Suprapubic skin (tissue), 4 donors: Measurements from ENCODE around the gene EMD.

ENCODE experiments used
- CTCF ChIP-seq, 2 donors: fragments of 200-600 bp in 1 of 2; fragments of 450-650 bp in 1 of 2; sonication (generic) in 1 of 2; IDR thresholded peaks; one replicate each; pipeline ENCODE4 v1.5.1; 2016 to 2019; ENCODE audit warnings: antibody characterized with exemption in 2 of 2, mild to moderate bottlenecking in 1 of 2, moderate library complexity in 1 of 2
- EP300 ChIP-seq: sonication (generic); formaldehyde crosslinking; IDR thresholded peaks from one replicate; pipeline ENCODE4 v1.6.1; 2017; ENCODE audit warnings: antibody characterized with exemption
- POLR2A ChIP-seq, 2 donors: fragments of 450-650 bp; IDR thresholded peaks; one replicate each; pipeline ENCODE4 v1.6.1; 2017; ENCODE audit warnings: antibody characterized with exemption in 2 of 2, mild to moderate bottlenecking in 2 of 2, moderate library complexity in 2 of 2
- POLR2AphosphoS5 ChIP-seq, 3 donors: sonication (generic); formaldehyde crosslinking; IDR thresholded peaks; one replicate each; pipeline ENCODE4 v1.6.1; 2017; ENCODE audit warnings: antibody characterized with exemption in 3 of 3

GRCh38 chrX:154348646-154349358 is 30.3 kb upstream of the EMD start:
- TF ChIP-seq CTCF (IDR thresholded peaks at IDR 0.05) (no peak), POLR2A (IDR thresholded peaks at IDR 0.05) (no peak), EP300 (no peak), POLR2AphosphoS5 (IDR thresholded peaks at IDR 0.05) (no peak)
